Breast epithelium (tissue), 4 donors: ENCODE measurements around the gene TSKS. TPM values are rescaled to one million over a fixed set of nuclear protein-coding genes. Genes with fewer than 3 reads are reported as not detected.
A peak's percentile ranks its signal among the peaks of the same experiment; 100 is the strongest.

ENCODE experiments used
- DNase-seq, 2 donors: peaks; one replicate each; pipeline ENCODE4 v3.0.0-alpha.2; 2019; ENCODE audit warnings: low spot score in 2 of 2
- H3K27ac ChIP-seq, 2 donors: fragments of 200-600 bp; sonication (generic) in 1 of 2; one replicate each; pipeline ENCODE4 v1.5.1; 2016 to 2019; ENCODE audit warnings: mild to moderate bottlenecking in 1 of 2
- H3K27me3 ChIP-seq, 2 donors: fragments of 200-600 bp; sonication (generic) in 1 of 2; one replicate each; pipeline versions ENCODE4 v1.5.1 to v1.6.0; 2017 to 2019; ENCODE audit warnings: control low read depth in 1 of 2, mild to moderate bottlenecking in 1 of 2
- H3K36me3 ChIP-seq: fragments of 200-600 bp; one replicate; pipeline ENCODE4 v1.5.1; 2019
- H3K4me1 ChIP-seq, 2 donors: fragments of 200-600 bp; sonication (generic); one replicate each; pipeline ENCODE4 v1.5.1; 2016 to 2019; ENCODE audit warnings: control low read depth in 1 of 2
- H3K4me3 ChIP-seq, 3 donors: fragments of 200-600 bp; sonication (generic); 1 replicate in 2 of 3; 2 replicates in 1 of 3; pipeline ENCODE4 v1.5.1; 2016 to 2019; ENCODE audit warnings: mild to moderate bottlenecking in 3 of 3, moderate library complexity in 2 of 3
- H3K9me3 ChIP-seq, 2 donors: fragments of 200-600 bp; sonication (generic) in 1 of 2; one replicate each; pipeline ENCODE4 v1.5.1; 2016 to 2019; ENCODE audit warnings: control low read depth in 1 of 2
- POLR2A ChIP-seq: fragments of 450-650 bp; IDR thresholded peaks from one replicate; pipeline ENCODE4 v1.6.1; 2016; ENCODE audit warnings: antibody characterized with exemption, mild to moderate bottlenecking, moderate library complexity
- POLR2AphosphoS5 ChIP-seq, 3 donors: sonication (generic); formaldehyde crosslinking; IDR thresholded peaks; one replicate each; pipeline ENCODE4 v1.6.1; 2017; ENCODE audit warnings: antibody characterized with exemption in 3 of 3
- intact Hi-C: fragments of 100-400 bp; cut with DNase I; formaldehyde crosslinking; loops from one replicate; pipeline ENCODE4 v1.15.1; 2023; ENCODE audit warnings: low total_unique reads
- total RNA-seq, 3 donors: library from RNA; depleted of rRNA; stranded (reverse); fragments of >200 nt; gene quantifications; one replicate each; pipeline ENCODE4 v1.1.0, GENCODE V29; 2016
- TF ChIP-seq, protein P1 (sequence below), 3 donors: fragments of 450-650 bp; IDR thresholded peaks; one replicate each; pipeline ENCODE4 v1.5.1; 2016 to 2017; ENCODE audit warnings: antibody characterized with exemption in 3 of 3, mild to moderate bottlenecking in 3 of 3, moderate library complexity in 3 of 3

TSKS gene
- total RNA-seq, 3 donors from 2014 or later = 0.33 to 0.96 TPM; not detected in 1

DNA sequence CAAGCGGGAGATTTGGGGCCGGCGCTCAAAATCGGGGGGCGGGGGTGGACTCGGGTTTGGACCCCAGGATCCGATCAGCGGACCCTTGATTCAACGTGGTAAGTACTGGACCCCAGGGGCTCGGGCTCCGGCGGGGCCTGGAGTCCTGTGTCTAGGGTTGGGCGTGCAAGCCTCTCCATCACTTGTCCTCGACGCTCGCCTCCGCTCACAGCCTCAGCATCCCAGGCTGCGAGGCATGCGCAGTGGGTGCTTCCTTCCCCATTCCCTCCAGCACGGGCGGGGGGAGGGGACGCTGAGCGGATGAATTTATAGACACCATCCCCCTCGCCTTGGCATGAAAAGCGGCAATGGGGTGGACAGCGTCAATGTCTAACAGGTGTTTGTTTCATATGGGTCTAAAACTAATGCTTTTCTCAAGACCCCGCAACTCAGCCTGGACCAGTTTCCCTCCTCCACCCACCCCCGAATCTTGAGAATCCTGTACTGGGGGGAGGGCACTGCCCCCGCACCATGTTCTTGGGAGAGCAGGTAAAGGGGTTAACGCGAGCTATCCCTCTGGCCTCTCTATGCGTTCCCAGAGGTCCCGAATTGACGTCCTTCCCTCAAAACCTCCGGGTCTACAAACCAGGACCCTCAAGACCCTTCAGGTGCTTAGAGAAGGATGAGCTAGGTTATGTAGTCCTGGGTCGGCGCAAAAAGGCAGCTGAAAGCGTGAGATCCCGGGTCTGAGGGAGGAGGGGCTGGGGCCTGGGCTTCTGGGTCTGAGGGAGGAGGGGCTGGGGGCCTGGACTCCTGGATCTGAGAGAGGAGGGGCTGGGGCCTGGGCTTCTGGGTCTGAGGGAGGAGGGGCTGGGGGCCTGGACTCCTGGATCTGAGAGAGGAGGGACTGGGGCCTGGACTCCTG lies 71.6 kb downstream of the TSKS start:
- Histone ChIP-seq H3K27ac (peak overlapping the region in 1 of 2 donors; percentile 70), H3K27me3 (no peaks in the 10 kb centered on the region), H3K36me3 (no peaks in the 10 kb centered on the region), H3K9me3 (no peaks in the 10 kb centered on the region), H3K4me1 (peaks cover 0 to 6% of the 10 kb centered on the region in 2 donors), H3K4me3 (peak overlapping the region; percentile 46 to 75 (median 58))
- no peak for DNase-seq
- intact Hi-C loops = no loop called here
- no peak for TF ChIP-seq POLR2A
- TF ChIP-seq POLR2AphosphoS5 (IDR thresholded peaks at IDR 0.05) = no peak
- TF ChIP-seq, protein P1, sequence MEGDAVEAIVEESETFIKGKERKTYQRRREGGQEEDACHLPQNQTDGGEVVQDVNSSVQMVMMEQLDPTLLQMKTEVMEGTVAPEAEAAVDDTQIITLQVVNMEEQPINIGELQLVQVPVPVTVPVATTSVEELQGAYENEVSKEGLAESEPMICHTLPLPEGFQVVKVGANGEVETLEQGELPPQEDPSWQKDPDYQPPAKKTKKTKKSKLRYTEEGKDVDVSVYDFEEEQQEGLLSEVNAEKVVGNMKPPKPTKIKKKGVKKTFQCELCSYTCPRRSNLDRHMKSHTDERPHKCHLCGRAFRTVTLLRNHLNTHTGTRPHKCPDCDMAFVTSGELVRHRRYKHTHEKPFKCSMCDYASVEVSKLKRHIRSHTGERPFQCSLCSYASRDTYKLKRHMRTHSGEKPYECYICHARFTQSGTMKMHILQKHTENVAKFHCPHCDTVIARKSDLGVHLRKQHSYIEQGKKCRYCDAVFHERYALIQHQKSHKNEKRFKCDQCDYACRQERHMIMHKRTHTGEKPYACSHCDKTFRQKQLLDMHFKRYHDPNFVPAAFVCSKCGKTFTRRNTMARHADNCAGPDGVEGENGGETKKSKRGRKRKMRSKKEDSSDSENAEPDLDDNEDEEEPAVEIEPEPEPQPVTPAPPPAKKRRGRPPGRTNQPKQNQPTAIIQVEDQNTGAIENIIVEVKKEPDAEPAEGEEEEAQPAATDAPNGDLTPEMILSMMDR (IDR thresholded peaks at IDR 0.05) = no peak

DNA sequence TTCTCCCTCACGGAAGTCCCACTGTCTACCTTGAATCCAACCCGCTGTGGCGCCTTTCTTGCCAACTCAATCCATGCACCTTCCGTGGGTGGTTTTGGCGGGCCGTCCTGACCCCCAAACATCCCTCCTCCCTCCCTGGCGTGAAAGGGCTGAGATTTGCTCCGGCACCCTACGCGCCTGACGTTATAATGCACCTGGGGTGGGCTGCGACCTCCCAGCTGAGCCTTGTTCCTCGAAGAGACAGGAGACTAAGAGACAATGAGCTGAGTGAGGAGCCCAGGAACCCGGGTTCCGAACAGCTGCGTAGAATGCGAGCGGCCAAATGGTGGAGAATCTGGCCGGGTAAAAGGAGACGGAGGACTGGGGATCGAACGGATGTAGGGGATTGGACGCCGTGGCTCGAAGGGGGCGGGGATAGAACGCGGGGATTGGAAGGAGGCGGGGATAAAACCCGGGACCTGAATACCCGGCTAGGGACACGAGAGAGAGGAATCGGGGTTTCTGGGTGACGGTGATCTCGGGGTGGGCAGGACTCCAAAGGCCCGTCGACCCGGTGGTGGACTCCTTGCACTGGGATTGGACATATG lies 72.4 kb downstream of the TSKS start, which contains the start of gene CPT1C:
CPT1C (plus strand) TSS at position 461 of the 587 bp plus-strand sequence. CDS start 1,137 bp downstream, outside the sequence.
- H3K27ac ChIP-seq = peak within 1 kb of the TSS; percentile 70 to 76
- peak within 1 kb of the TSS; percentile 46 to 75 (median 58) for H3K4me3 ChIP-seq
- no peaks in the 10 kb centered on the region for H3K9me3 ChIP-seq
- TF ChIP-seq POLR2A (no peak), POLR2AphosphoS5 (IDR thresholded peaks at IDR 0.05) (peak; percentile 27 to 61 (median 28))
- intact Hi-C loops = no loop called here
- peaks cover 0 to 6% of the 10 kb centered on the region in 2 donors for H3K4me1 ChIP-seq
- peak; percentile 74 to 83 for DNase-seq
- no peaks in the 10 kb centered on the region for H3K36me3 ChIP-seq
- H3K27me3 ChIP-seq = no peaks in the 10 kb centered on the region

DNA sequence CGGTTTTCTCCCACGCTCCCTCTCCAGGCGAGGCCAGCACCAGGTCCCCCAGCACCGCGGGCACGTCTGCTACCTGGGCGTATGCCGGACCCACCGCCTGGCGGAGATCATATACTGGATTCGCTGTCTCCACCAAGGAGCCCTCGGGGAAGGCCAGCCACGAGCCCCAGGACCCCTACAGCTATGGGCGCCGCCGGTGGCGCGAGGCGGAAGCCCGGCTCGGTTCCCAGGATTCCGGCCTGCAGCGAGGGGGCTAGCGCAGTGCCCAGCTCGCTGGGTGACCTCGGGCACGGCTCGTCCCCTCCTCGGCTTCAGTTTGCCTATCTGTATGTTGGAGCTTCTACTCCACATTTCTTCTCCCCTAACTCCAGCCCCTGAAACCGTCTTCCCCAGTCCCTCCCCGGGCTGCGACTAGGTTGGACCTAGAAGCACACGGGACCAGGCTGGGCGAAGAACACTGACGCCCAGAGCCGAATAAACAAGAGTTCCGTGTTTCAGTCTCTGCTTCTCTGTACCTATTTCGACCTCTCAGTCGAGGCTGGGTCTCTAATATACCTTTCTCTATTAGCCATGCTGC lies 72.9 kb downstream of the TSKS start:
- no peaks in the 10 kb centered on the region for H3K9me3 ChIP-seq
- TF ChIP-seq, protein P1 (IDR thresholded peaks at IDR 0.05) = no peak
- TF ChIP-seq POLR2A = no peak
- TF ChIP-seq POLR2AphosphoS5 (IDR thresholded peaks at IDR 0.05) = no peak
- intact Hi-C loops = no loop called here
- H3K36me3 ChIP-seq = no peaks in the 10 kb centered on the region
- H3K4me1 ChIP-seq = peaks cover 0 to 6% of the 10 kb centered on the region in 2 donors
- H3K4me3 ChIP-seq = peak overlapping the region; percentile 46 to 75 (median 58)
- no peak for DNase-seq
- no peaks in the 10 kb centered on the region for H3K27me3 ChIP-seq
- peak overlapping the region; percentile 70 to 76 for H3K27ac ChIP-seq

Other genes with a start within 250 kb of the TSKS start
- 10 to 100 TPM; 17.3 to 40.2 (median 34.7) TPM for gene RCN3, start 235.3 kb downstream of the TSKS start, total RNA-seq
- 10 to 100 TPM; 54.7 to 60.0 (median 57.4) TPM for gene NOSIP, start 182.8 kb downstream of the TSKS start, total RNA-seq
- 10 to 100 TPM in 2 of 3 donors, under 1 TPM in 1; 0.32 to 16.1 (median 10.2) TPM for gene PRRG2, start 182.0 kb downstream of the TSKS start, total RNA-seq
- gene PRR12, start 172.1 kb downstream of the TSKS start, total RNA-seq = 1 to 10 TPM; 6.2 to 8.8 (median 6.3) TPM
- gene RRAS, start 123.2 kb downstream of the TSKS start, total RNA-seq = 100 to 1,000 TPM in 1 of 3 donors, 10 to 100 TPM in 2; 34.8 to 114 (median 41.0) TPM
- 10 to 100 TPM in 2 of 3 donors, 1 to 10 TPM in 1; 9.8 to 15.4 (median 10.6) TPM for gene SCAF1, start 121.1 kb downstream of the TSKS start, total RNA-seq
- 100 to 1,000 TPM in 1 of 3 donors, 10 to 100 TPM in 2; 39.7 to 100 (median 52.4) TPM for gene IRF3, start 97.4 kb downstream of the TSKS start, total RNA-seq
- gene BCL2L12, start 97.4 kb downstream of the TSKS start, total RNA-seq = 10 to 100 TPM in 1 of 3 donors, 1 to 10 TPM in 2; 5.1 to 11.7 (median 8.5) TPM
- 100 to 1,000 TPM; 137 to 227 (median 154) TPM for gene PRMT1, start 86.0 kb downstream of the TSKS start, total RNA-seq
- 1 to 10 TPM; 1.3 to 2.9 (median 1.4) TPM for gene ADM5, start 73.7 kb downstream of the TSKS start, total RNA-seq
- 10 to 100 TPM in 1 of 3 donors, 1 to 10 TPM in 1, under 1 TPM in 1; 0.80 to 14.4 (median 2.8) TPM for gene CPT1C, start 72.2 kb downstream of the TSKS start, total RNA-seq
- gene AP2A1, start 3.7 kb upstream of the TSKS start, total RNA-seq = 10 to 100 TPM; 42.1 to 71.0 (median 59.3) TPM
- gene FUZ, start 50.0 kb upstream of the TSKS start, total RNA-seq = 10 to 100 TPM; 13.0 to 27.4 (median 18.7) TPM
- gene MED25, start 55.0 kb upstream of the TSKS start, total RNA-seq = 10 to 100 TPM; 16.3 to 27.5 (median 20.6) TPM
- 10 to 100 TPM; 45.1 to 95.0 (median 90.3) TPM for gene PTOV1, start 87.9 kb upstream of the TSKS start, total RNA-seq
- 10 to 100 TPM; 31.0 to 69.2 (median 57.7) TPM for gene PNKP, start 104.3 kb upstream of the TSKS start, total RNA-seq
- gene AKT1S1, start 114.0 kb upstream of the TSKS start, total RNA-seq = 10 to 100 TPM; 11.9 to 13.8 (median 12.5) TPM
- 10 to 100 TPM; 21.0 to 31.8 (median 30.4) TPM for gene TBC1D17, start 114.4 kb upstream of the TSKS start, total RNA-seq
- 1 to 10 TPM in 1 of 3 donors, under 1 TPM in 2; 0.48 to 2.2 (median 0.66) TPM for gene IL4I1, start 133.6 kb upstream of the TSKS start, total RNA-seq
- gene ATF5, start 165.9 kb upstream of the TSKS start, total RNA-seq = 10 to 100 TPM in 1 of 3 donors, 1 to 10 TPM in 2; 5.9 to 20.0 (median 8.2) TPM
- 10 to 100 TPM; 30.9 to 41.0 (median 36.4) TPM for gene NUP62, start 166.2 kb upstream of the TSKS start, total RNA-seq
- gene SIGLEC11, start 197.9 kb upstream of the TSKS start, total RNA-seq = 1 to 10 TPM in 1 of 3 donors, under 1 TPM in 2; 0.59 to 2.2 (median 0.66) TPM